Measurements from ENCODE around the gene RAB3C. TPM values are rescaled to one million over a fixed set of nuclear protein-coding genes. Genes with fewer than 3 reads are reported as not detected.

RAB3C gene
- total and polyA plus RNA-seq, 2 experiments from 2014 or later = 15.0 to 30.6 TPM

GRCh38 chr5:58615972-58616371 is 33.1 kb downstream of the RAB3C start:
- H3K4me1 Mint-ChIP-seq = peaks cover 8% of the 10 kb centered on the region; the same call in 2 of the 3 replicates
- Histone ChIP-seq H3K4me1 (ENCODE audit: insufficient read depth) (0 out of 2 replicates have a peak, but pooled peaks cover 6% of the 10 kb centered on the region), H3K4me3 (no peak overlapping the region), H3K9me2 (ENCODE audit: insufficient read depth) (no peaks in the 10 kb centered on the region), H3K27ac (ENCODE audit: low read depth) (no peak overlapping the region), H4K20me1 (replicated peaks; ENCODE audit: insufficient read depth) (no peaks in the 10 kb centered on the region), H3F3A (replicated peaks; ENCODE audit: low read depth) (no peaks in the 10 kb centered on the region), H2AFZ (no peak overlapping the region), H3K27me3 (ENCODE audit: insufficient read depth) (no peaks in the 10 kb centered on the region), H3K4me2 (no peak overlapping the region), H3K36me3 (ENCODE audit: insufficient read depth) (no peaks in the 10 kb centered on the region), H3K79me2 (replicated peaks; ENCODE audit: insufficient read depth) (no peaks in the 10 kb centered on the region)
- no peaks in the 10 kb centered on the region for H3K27me3 Mint-ChIP-seq (ENCODE audit: insufficient read depth, low read depth, poor library complexity)
- no peak overlapping the region for H3K27ac Mint-ChIP-seq
- no peak for DNase-seq (ENCODE audit: low spot score)
- peaks cover under 1% of the 10 kb centered on the region; the same call in 1 of the 3 replicates for H3K9me3 Mint-ChIP-seq
- no peak for ATAC-seq
- no peak overlapping the region for H3K4me3 Mint-ChIP-seq
- TF ChIP-seq REST (IDR thresholded peaks at IDR 0.05; ENCODE audit: unreplicated experiment) = no peak
- no peak for TF ChIP-seq ZNF331 (CRISPR knock-in tag; IDR thresholded peaks at IDR 0.05; ENCODE audit: low read depth)
- no peak for TF ChIP-seq EZH2phosphoT487 (IDR thresholded peaks at IDR 0.05; ENCODE audit: unreplicated experiment)
- no peak for TF ChIP-seq NANOG (IDR thresholded peaks at IDR 0.05; ENCODE audit: borderline replicate concordance)
- no peak for TF ChIP-seq ETS1 (IDR thresholded peaks at IDR 0.05)
- TF ChIP-seq EZH2 (IDR thresholded peaks at IDR 0.05; ENCODE audit: low read depth, unreplicated experiment) = no peak
- TF ChIP-seq ZNF462 (CRISPR knock-in tag; IDR thresholded peaks at IDR 0.05) = no peak
- TF ChIP-seq STAT1 (IDR thresholded peaks at IDR 0.05; ENCODE audit: unreplicated experiment) = no peak
- TF ChIP-seq CREB1 (CRISPR knock-in tag; IDR thresholded peaks at IDR 0.05; ENCODE audit: low read depth) = no peak
- TF ChIP-seq POLR2AphosphoS5 (IDR thresholded peaks at IDR 0.05; ENCODE audit: low read depth) = no peak
- no peaks in the 10 kb centered on the region for H3K36me3 Mint-ChIP-seq (ENCODE audit: low read depth)
